Measurements from ENCODE around the gene BLOC1S2. TPM values are rescaled to one million over a fixed set of nuclear protein-coding genes. Genes with fewer than 3 reads are reported as not detected.

BLOC1S2 gene
- total and polyA plus RNA-seq, 2 of the 8 experiments (the other 6 are each of a cell fraction or from before 2014, with no cell fraction given): 25.1 to 50.6 TPM

DNA sequence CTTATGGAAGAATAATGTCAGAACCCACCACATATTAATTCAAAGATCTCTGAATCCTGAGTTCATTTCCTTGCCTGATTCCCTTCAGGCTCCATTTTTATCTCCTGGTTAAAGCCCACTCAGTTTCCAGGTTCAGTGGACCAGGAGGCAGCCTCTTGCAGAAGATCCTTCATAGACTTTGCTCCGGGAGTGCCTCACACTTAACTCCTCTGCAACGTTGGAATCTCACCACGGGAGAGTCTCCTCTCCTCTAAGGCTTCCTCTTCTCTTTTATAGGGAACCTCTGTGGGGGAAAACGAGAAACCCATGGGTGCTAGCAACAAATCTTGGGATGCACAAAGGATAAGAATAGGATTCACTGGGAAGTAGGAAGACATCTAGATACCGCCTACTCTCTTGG lies 1.7 kb upstream of the BLOC1S2 start (continued):
- TF ChIP-seq CHD1 (IDR thresholded peaks at IDR 0.05; ENCODE audit: low read depth, low read length) (no peak), FOSL1 (IDR thresholded peaks at IDR 0.05; ENCODE audit: insufficient read depth, low read depth, low read length) (no peak), KDM5A (IDR thresholded peaks at IDR 0.05; ENCODE audit: low read length) (no peak)
